Keratinocyte (primary cell): ENCODE results near the gene GNA14.

Experiments
- CTCF ChIP-seq, 3 experiments: IDR thresholded peaks in 1 of 3; conservative IDR thresholded peaks in 1 of 3; optimal IDR thresholded peaks in 1 of 3; 2 replicates in 2 of 3; 3 replicates in 1 of 3; pipeline versions ENCODE3 to v1.5.1; 2011; ENCODE audit warnings: low read length in 3 of 3, mild to moderate bottlenecking in 3 of 3, moderate library complexity in 2 of 3, control low read depth in 1 of 3, inconsistent platforms in 1 of 3; ENCODE audit not compliant: insufficient read depth in 2 of 3; ENCODE audit errors: extremely low read depth in 1 of 3
- EZH2 ChIP-seq: IDR thresholded peaks from one replicate; pipeline ENCODE4 v1.6.1; 2012; ENCODE audit warnings: inconsistent platforms, mild to moderate bottlenecking, low read length, moderate library complexity

DNA sequence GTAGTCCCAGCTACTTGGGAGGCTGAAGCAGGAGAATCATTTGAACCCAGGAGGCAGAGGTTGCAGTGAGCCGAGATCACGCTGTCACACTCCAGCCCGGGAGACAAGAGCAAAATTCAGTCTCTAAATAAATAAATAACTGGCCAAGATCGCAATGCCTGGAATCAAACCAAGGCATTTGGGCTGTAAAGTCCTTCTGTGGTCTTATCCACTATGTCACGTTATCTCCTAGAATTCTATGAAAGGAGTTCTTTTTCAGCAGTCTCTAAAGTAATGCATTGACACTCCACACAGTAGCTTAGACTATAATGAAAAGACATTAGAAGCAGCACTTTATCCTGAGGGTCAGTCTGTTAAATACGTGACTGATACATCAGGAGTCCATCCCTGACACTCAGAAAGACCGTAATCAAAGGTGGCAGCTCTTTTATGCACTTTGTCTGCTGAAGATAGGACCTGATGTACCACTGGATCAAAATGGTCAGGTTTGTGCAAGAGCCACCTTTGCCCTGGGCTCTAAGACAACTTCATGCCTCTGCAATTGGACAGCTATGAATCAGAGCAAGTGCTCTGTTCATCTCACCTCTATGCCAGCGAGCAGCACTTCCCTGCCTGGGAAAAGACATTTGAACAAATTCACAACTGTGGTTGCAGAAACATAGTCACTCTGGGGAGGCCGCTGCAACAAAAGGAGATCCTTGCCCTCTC is 31.7 kb upstream of the GNA14 start:
- TF ChIP-seq CTCF (optimal IDR thresholded peaks at IDR 0.05 in 1 of 3, IDR thresholded peaks at IDR 0.05 in 1 of 3, conservative IDR thresholded peaks at IDR 0.05 in 1 of 3; ENCODE audit: extremely low read depth in 1 of 3, insufficient read depth in 2 of 3, low read length in 3 of 3) (no peak), EZH2 (no peak)
